ENCODE results near the gene ZNF609. TPM values are rescaled to one million over a fixed set of nuclear protein-coding genes. Genes with fewer than 3 reads are reported as not detected.

Gene ZNF609
- total RNA-seq, 1 experiment from 2014 or later = 31.0 TPM

DNA sequence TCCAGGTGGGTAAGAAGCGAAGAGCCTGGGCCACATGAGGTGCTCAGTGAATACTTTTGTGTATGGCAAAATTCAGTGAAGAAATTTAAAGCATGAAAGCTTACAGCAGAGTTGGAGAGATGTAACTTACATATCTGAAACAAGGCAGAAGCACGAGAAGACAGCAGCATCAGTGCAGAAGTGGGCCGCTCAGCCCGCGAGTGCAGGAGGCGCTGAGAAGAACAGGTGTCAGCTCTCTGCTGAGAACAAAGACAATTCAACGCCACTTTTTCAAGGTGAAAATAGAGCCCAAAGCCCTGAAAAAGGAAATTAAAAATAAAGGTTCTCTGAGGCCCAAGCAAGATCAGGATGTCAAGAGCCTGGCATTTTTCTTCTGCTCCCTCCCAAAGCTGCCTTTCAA, 256.8 kb downstream of the ZNF609 start:
- Histone ChIP-seq H4K20me1 (ENCODE audit: insufficient read depth) (no peaks in the 10 kb centered on the region), H3K9ac (ENCODE audit: low read length) (no peak overlapping the region), H3K9me2 (ENCODE audit: insufficient read depth) (no peaks in the 10 kb centered on the region), H3K27ac (ENCODE audit: low read depth, low read length) (no peak overlapping the region), H3K79me2 (ENCODE audit: insufficient read depth, low read length) (no peaks in the 10 kb centered on the region), H3K4me2 (ENCODE audit: low read length) (no peak overlapping the region), H3K9me3 (ENCODE audit: control insufficient read depth in 1 of 2, insufficient read depth in 1 of 2, low read depth in 1 of 2, low read length in 2 of 2) (no peaks in the 10 kb centered on the region), H2AFZ (ENCODE audit: low read depth, low read length, poor library complexity, severe bottlenecking) (no peak overlapping the region), H3K27me3 (ENCODE audit: insufficient read depth, low read length) (no peaks in the 10 kb centered on the region), H3K4me3 (replicated peaks in 1 of 2; ENCODE audit: low read depth in 1 of 2, low read length in 2 of 2) (no peak overlapping the region), H3K4me1 (ENCODE audit: control insufficient read depth in 1 of 2, insufficient read depth in 2 of 2, low read length in 2 of 2) (no peaks in the 10 kb centered on the region), H3K36me3 (ENCODE audit: control insufficient read depth in 1 of 2, insufficient read depth in 2 of 2, low read length in 2 of 2) (no peaks in the 10 kb centered on the region)
- ATAC-seq (no peak), DNase-seq (ENCODE audit: low read depth, low spot score) (no peak)
- ChIA-PET CTCF (interaction anchor here (1.6 kb wide), 1 partner anchor 11 kb away, joined by 3 read pairs; no protein-coding TSS in a partner anchor), POLR2A (no interaction called here), RAD21 (ENCODE audit: low non-redundant PET in 1 of 2, low total read pairs in 2 of 2, uncharacterized antibody in 2 of 2, unreplicated experiment in 2 of 2) (no interaction called here)
- BruUV-seq (replicated peaks) = no TSS peak
- intact Hi-C loops (cut with micrococcal nuclease) = no loop called here
- TF ChIP-seq RAD21 (IDR thresholded peaks at IDR 0.05; ENCODE audit: low read depth) (no peak), ZFX (IDR thresholded peaks at IDR 0.05) (no peak), SRF (IDR thresholded peaks at IDR 0.05; ENCODE audit: low read depth) (no peak), CEBPB (IDR thresholded peaks at IDR 0.05; ENCODE audit: low read depth) (no peak)

GRCh38 chr15:64717735-64718495, 257.5 kb downstream of the ZNF609 start:
- TF ChIP-seq CBX3 (IDR thresholded peaks at IDR 0.05; ENCODE audit: low read depth) = no peak
- TF ChIP-seq CTCF (IDR thresholded peaks at IDR 0.05 in 2 of 3, conservative IDR thresholded peaks at IDR 0.05 in 1 of 3; ENCODE audit: borderline replicate concordance in 1 of 3, insufficient read depth in 1 of 3, low read depth in 2 of 3, low read length in 2 of 3) = no peak
- no peak for TF ChIP-seq RAD21 (IDR thresholded peaks at IDR 0.05; ENCODE audit: low read depth)
- no peak for TF ChIP-seq CEBPB (IDR thresholded peaks at IDR 0.05; ENCODE audit: low read depth)
- no peak for TF ChIP-seq ATF3 (IDR thresholded peaks at IDR 0.05)
- RAD21 ChIA-PET (ENCODE audit: low non-redundant PET in 1 of 2, low total read pairs in 2 of 2, uncharacterized antibody in 2 of 2, unreplicated experiment in 2 of 2) = interaction anchor here in 1 of 2 experiments (0.6 kb wide), 1 partner anchor 36 kb away, joined by 13 read pairs; no protein-coding TSS in a partner anchor
- ATAC-seq (no peak), DNase-seq (ENCODE audit: low read depth, low spot score) (no peak)
- H3K9me3 ChIP-seq (ENCODE audit: control insufficient read depth in 1 of 2, insufficient read depth in 1 of 2, low read depth in 1 of 2, low read length in 2 of 2) = no peaks in the 10 kb centered on the region
- no peak overlapping the region for H3K4me2 ChIP-seq (ENCODE audit: low read length)
- no peak overlapping the region for H3K4me3 ChIP-seq (replicated peaks in 1 of 2; ENCODE audit: low read depth in 1 of 2, low read length in 2 of 2)
- no peaks in the 10 kb centered on the region for H3K36me3 ChIP-seq (ENCODE audit: control insufficient read depth in 1 of 2, insufficient read depth in 2 of 2, low read length in 2 of 2)
- H3K9ac ChIP-seq (ENCODE audit: low read length) = no peak overlapping the region
- intact Hi-C loops (cut with micrococcal nuclease) = no loop called here
- CTCF ChIA-PET = interaction anchor here (1.6 kb wide), 1 partner anchor 11 kb away, joined by 3 read pairs; no protein-coding TSS in a partner anchor
- no peaks in the 10 kb centered on the region for H3K27me3 ChIP-seq (ENCODE audit: insufficient read depth, low read length)
- no peaks in the 10 kb centered on the region for H4K20me1 ChIP-seq (ENCODE audit: insufficient read depth)
- no peaks in the 10 kb centered on the region for H3K79me2 ChIP-seq (ENCODE audit: insufficient read depth, low read length)
- H3K27ac ChIP-seq (ENCODE audit: low read depth, low read length) = no peak overlapping the region
- H3K9me2 ChIP-seq (ENCODE audit: insufficient read depth) = no peaks in the 10 kb centered on the region
- H2AFZ ChIP-seq (ENCODE audit: low read depth, low read length, poor library complexity, severe bottlenecking) = no peak overlapping the region
- BruUV-seq (replicated peaks) = no TSS peak
- POLR2A ChIA-PET = no interaction called here
- no peaks in the 10 kb centered on the region for H3K4me1 ChIP-seq (ENCODE audit: control insufficient read depth in 1 of 2, insufficient read depth in 2 of 2, low read length in 2 of 2)
